HepG2 (cell line): Measurements from ENCODE around the gene TPX2. TPM values are rescaled to one million over a fixed set of nuclear protein-coding genes. Genes with fewer than 3 reads are reported as not detected.
A peak's percentile ranks its signal among the peaks of the same experiment; 100 is the strongest.

Source experiments
- ARID2 ChIP-seq: sonication (generic); formaldehyde crosslinking; IDR thresholded peaks from 2 replicates; pipeline ENCODE4 v1.8.1; 2022; ENCODE audit warnings: mild to moderate bottlenecking, missing genetic modification reagents, borderline replicate concordance
- ATF3 ChIP-seq: sonication (generic); formaldehyde crosslinking; IDR thresholded peaks from 2 replicates; pipeline ENCODE4 v1.4.0; 2020; ENCODE audit warnings: missing genetic modification reagents
- BCLAF1 ChIP-seq: fragments of 450-650 bp; IDR thresholded peaks from 2 replicates; pipeline ENCODE4 v1.6.1; 2017; ENCODE audit warnings: mild to moderate bottlenecking
- ELF4 ChIP-seq: sonication (generic); formaldehyde crosslinking; IDR thresholded peaks from 2 replicates; pipeline ENCODE4 v1.5.0; 2020; ENCODE audit warnings: missing genetic modification reagents, mild to moderate bottlenecking, moderate library complexity, borderline replicate concordance
- ERF ChIP-seq: IDR thresholded peaks from 2 replicates; pipeline ENCODE4 v1.6.1; 2018; ENCODE audit warnings: missing biosample characterization, missing genetic modification reagents
- GATA4 ChIP-seq: sonication (generic); IDR thresholded peaks from 2 replicates; pipeline ENCODE4 v1.6.1; 2016; ENCODE audit warnings: antibody characterized with exemption, low read depth, borderline replicate concordance
- IKZF4 ChIP-seq: sonication (generic); formaldehyde crosslinking; IDR thresholded peaks from 2 replicates; pipeline ENCODE4 v1.5.1; 2020; ENCODE audit warnings: borderline replicate concordance, mild to moderate bottlenecking, low read depth, missing genetic modification reagents; ENCODE audit errors: not compliant biosample characterization
- MIER3 ChIP-seq: IDR thresholded peaks from 2 replicates; pipeline ENCODE4 v1.6.1; 2016; ENCODE audit warnings: missing compliant biosample characterization, borderline replicate concordance
- MNT ChIP-seq: fragments of 450-650 bp; IDR thresholded peaks from 2 replicates; pipeline ENCODE4 v1.6.1; 2016
- NR2F2 ChIP-seq: IDR thresholded peaks from 2 replicates; pipeline ENCODE4 v1.6.1; 2012; ENCODE audit warnings: low read depth, inconsistent platforms, borderline replicate concordance
- RNF2 ChIP-seq: fragments of 450-650 bp; conservative IDR thresholded peaks from 2 replicates; pipeline ENCODE4 v1.6.1; 2016; ENCODE audit warnings: low read depth
- TBP ChIP-seq: sonication (generic); formaldehyde crosslinking; IDR thresholded peaks from 2 replicates; pipeline ENCODE4 v1.5.0; 2020; ENCODE audit warnings: missing genetic modification reagents
- TFDP2 ChIP-seq: sonication (generic); formaldehyde crosslinking; IDR thresholded peaks from 2 replicates; pipeline ENCODE4 v1.4.0; 2020; ENCODE audit warnings: missing genetic modification reagents
- ZBTB42 ChIP-seq: sonication (generic); formaldehyde crosslinking; IDR thresholded peaks from 2 replicates; pipeline ENCODE4 v1.5.0; 2020; ENCODE audit warnings: mild to moderate bottlenecking, missing genetic modification reagents
- ZFP91 ChIP-seq: sonication (generic); formaldehyde crosslinking; IDR thresholded peaks from 2 replicates; pipeline ENCODE4 v1.9.0; 2022; ENCODE audit warnings: missing genetic modification reagents, mild to moderate bottlenecking, borderline replicate concordance
- ZNF343 ChIP-seq: sonication (generic); formaldehyde crosslinking; IDR thresholded peaks from 2 replicates; pipeline ENCODE4 v1.4.0; 2020; ENCODE audit warnings: mild to moderate bottlenecking, missing genetic modification reagents
- ZNF547 ChIP-seq: sonication (generic); formaldehyde crosslinking; IDR thresholded peaks from 2 replicates; pipeline ENCODE4 v1.5.1; 2020; ENCODE audit warnings: mild to moderate bottlenecking, missing genetic modification reagents
- ZNF597 ChIP-seq: sonication (generic); formaldehyde crosslinking; IDR thresholded peaks from 2 replicates; pipeline ENCODE4 v1.5.0; 2020; ENCODE audit warnings: missing genetic modification reagents
- polyA plus RNA-seq, 8 experiments: library from polyadenylated mRNA; depleted of rRNA in 3 of 8; stranded (reverse) in 7 of 8; unstranded in 1 of 8; fragments of >200 nt; fragmentation: Illumina TruSeq in 4 of 8; extraction: Trizol in 4 of 8; gene quantifications; 2 replicates each; pipeline versions ENCODE4 v1.2.1 to v1.2.3, GENCODE V29; 2011 to 2016; ENCODE audit warnings: low read depth in 4 of 8, missing spikeins in 1 of 8, mixed read lengths in 1 of 8; ENCODE audit not compliant: insufficient read depth in 1 of 8
- total RNA-seq, 5 experiments: library from RNA; depleted of rRNA; stranded (reverse); fragments of >200 nt; fragmentation: Illumina TruSeq; extraction: Trizol; gene quantifications; 2 replicates each; pipeline ENCODE4 v1.2.3, GENCODE V29; 2016; ENCODE audit warnings: low read depth in 1 of 5

The TPX2 gene
- total and polyA plus RNA-seq, 2 of the 13 experiments (the other 11 are each of a cell fraction or from before 2014, with no cell fraction given): 34.3 to 124 TPM

GRCh38 chr20:31712564-31713311 lies 26.4 kb upstream of the TPX2 start (continued):
- TF ChIP-seq ELF4 (CRISPR knock-in tag) (0 out of 2 replicates have a peak, but pooled peaks have one; percentile 16), ERF (peak; percentile 63), IKZF4 (CRISPR knock-in tag) (no peak), ZNF597 (CRISPR knock-in tag) (no peak), ZFP91 (0 out of 2 replicates have a peak, but pooled peaks have one; percentile 30), RNF2 (no peak), NR2F2 (peak; percentile 39; the same call in 1 of the 2 replicates), ZNF343 (CRISPR knock-in tag) (0 out of 2 replicates have a peak, but pooled peaks have one; percentile 60), ZBTB42 (CRISPR knock-in tag) (no peak), BCLAF1 (no peak), ZNF547 (CRISPR knock-in tag) (peak; percentile 16; the same call in 1 of the 2 replicates), TFDP2 (CRISPR knock-in tag) (0 out of 2 replicates have a peak, but pooled peaks have one; percentile 10), ARID2 (no peak), TBP (no peak), MIER3 (CRISPR knock-in tag) (peak; percentile 64), ATF3 (CRISPR knock-in tag) (peak; percentile 63; the same call in 1 of the 2 replicates), GATA4 (peak; percentile 72; the same call in 1 of the 2 replicates), MNT (peak; percentile 56)
